HuH-7 (cell line): ENCODE results near the gene ACRV1.
"Not testable (repeated sequence)": the region's sequence is repeated elsewhere in the genome, so short reads cannot be mapped to it uniquely, and the experiment has no call there.

Experiments
- DNase-seq: peaks from one replicate; pipeline ENCODE4 v3.0.0; 2011; ENCODE audit warnings: low spot score

Gene ACRV1

GRCh38 chr11:125680747-125681146 is at the start of gene ACRV1:
TSS of gene ACRV1 (minus strand) at chr11:125680847. CDS start at chr11:125680780, 67 bp downstream.
- no peak for DNase-seq

- DNase-seq: no peak
Measured at GRCh38 chr11:125728969-125729368, 48.3 kb upstream of the ACRV1 start.

- no peak for DNase-seq
Measured at GRCh38 chr11:125724125-125724524, 43.5 kb upstream of the ACRV1 start.

- DNase-seq: no peak
Measured at GRCh38 chr11:125720781-125721180, 40.1 kb upstream of the ACRV1 start.

- DNase-seq: not testable (repeated sequence)
Measured at GRCh38 chr11:125704686-125705085, 24.0 kb upstream of the ACRV1 start.

- no peak for DNase-seq
Measured at GRCh38 chr11:125701858-125702621, 21.4 kb upstream of the ACRV1 start.

- DNase-seq: no peak
Measured at GRCh38 chr11:125701018-125701610, 20.5 kb upstream of the ACRV1 start.

- DNase-seq: no peak
Measured at GRCh38 chr11:125694951-125695350, 14.3 kb upstream of the ACRV1 start.

GRCh38 chr11:125692887-125693286 is 12.2 kb upstream of the ACRV1 start:
- DNase-seq: no peak

- DNase-seq: no peak
Measured at GRCh38 chr11:125690006-125690405, 9.4 kb upstream of the ACRV1 start.

- no peak for DNase-seq
Measured at GRCh38 chr11:125689274-125689859, 8.7 kb upstream of the ACRV1 start.

- DNase-seq: no peak
Measured at GRCh38 chr11:125688632-125689031, 8.0 kb upstream of the ACRV1 start.

- DNase-seq: no peak
Measured at GRCh38 chr11:125688066-125688465, 7.4 kb upstream of the ACRV1 start.

GRCh38 chr11:125685228-125685627 is 4.6 kb upstream of the ACRV1 start:
- DNase-seq: no peak

GRCh38 chr11:125679837-125680236 is 810 bp downstream of the ACRV1 start:
- DNase-seq: no peak

GRCh38 chr11:125679397-125679796 is 1.2 kb downstream of the ACRV1 start:
- DNase-seq: no peak

GRCh38 chr11:125675196-125675595 is 5.5 kb downstream of the ACRV1 start:
- no peak for DNase-seq

GRCh38 chr11:125674210-125674609 is 6.4 kb downstream of the ACRV1 start:
- no peak for DNase-seq

GRCh38 chr11:125671561-125671960 is 9.1 kb downstream of the ACRV1 start:
- DNase-seq: no peak

- no peak for DNase-seq
Measured at GRCh38 chr11:125670172-125670571, 10.5 kb downstream of the ACRV1 start.

GRCh38 chr11:125667151-125667550 is 13.5 kb downstream of the ACRV1 start:
- no peak for DNase-seq

GRCh38 chr11:125663910-125664309 is 16.7 kb downstream of the ACRV1 start:
- DNase-seq: no peak

GRCh38 chr11:125662689-125663088 is 18.0 kb downstream of the ACRV1 start:
- DNase-seq: no peak
